ENCODE data around the gene MYCT1. TPM values are rescaled to one million over a fixed set of nuclear protein-coding genes. Genes with fewer than 3 reads are reported as not detected.
"Not testable (repeated sequence)": the region's sequence is repeated elsewhere in the genome, so short reads cannot be mapped to it uniquely, and the experiment has no call there.

MYCT1 gene
- total and polyA plus RNA-seq, 10 donors: 8.8 to 67.4 (median 53.1) TPM

DNA sequence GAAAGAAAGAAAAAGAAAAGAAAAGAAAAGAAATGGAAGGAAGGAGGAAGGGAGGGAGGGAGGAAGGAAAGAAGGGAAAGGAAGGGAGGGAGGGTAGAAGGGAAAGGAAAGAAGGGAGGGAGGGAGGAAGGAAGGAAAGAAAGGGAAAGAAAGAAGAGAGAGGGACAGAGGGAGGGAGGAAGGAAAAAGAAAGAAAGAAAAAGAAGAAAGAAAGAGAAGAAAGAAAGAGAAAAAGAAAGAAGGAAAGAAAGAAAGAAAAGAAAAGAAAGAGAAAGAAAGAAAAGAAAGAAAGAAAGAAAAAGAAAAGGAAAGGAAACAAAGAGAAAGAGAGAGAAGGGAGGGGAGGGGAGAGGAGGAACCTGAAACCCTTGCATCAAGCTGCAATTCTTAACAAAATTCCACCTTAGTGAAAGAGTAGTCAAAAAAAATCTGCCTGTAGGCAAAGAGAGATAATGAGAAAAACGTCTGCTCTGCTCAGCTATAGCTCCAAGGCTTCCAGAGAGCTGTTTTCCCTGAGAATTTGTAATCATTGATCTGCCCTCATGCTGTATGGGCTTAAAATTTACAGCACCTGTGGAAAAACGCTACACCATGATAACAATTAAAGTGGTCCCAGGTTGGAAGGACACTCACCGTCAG, 16.7 kb upstream of the MYCT1 start:
- Histone ChIP-seq H3K9me3 (no peaks in the 10 kb centered on the region), H3K27me3 (replicated peaks in 1 of 7) (no peaks in the 10 kb centered on the region), H3K4me3 (no peak overlapping the region), H3K4me1 (no peaks in the 10 kb centered on the region), H3K27ac (no peak overlapping the region), H3K36me3 (no peaks in the 10 kb centered on the region)
- no peak for DNase-seq
- 42 to 70% (median 56%) methylated on average over 3 of the region's 3 CpGs for WGBS, 5 donors
- intact Hi-C loops (cut with DNase I; ENCODE audit: low total_unique reads): no loop called here
- TF ChIP-seq, protein P1, sequence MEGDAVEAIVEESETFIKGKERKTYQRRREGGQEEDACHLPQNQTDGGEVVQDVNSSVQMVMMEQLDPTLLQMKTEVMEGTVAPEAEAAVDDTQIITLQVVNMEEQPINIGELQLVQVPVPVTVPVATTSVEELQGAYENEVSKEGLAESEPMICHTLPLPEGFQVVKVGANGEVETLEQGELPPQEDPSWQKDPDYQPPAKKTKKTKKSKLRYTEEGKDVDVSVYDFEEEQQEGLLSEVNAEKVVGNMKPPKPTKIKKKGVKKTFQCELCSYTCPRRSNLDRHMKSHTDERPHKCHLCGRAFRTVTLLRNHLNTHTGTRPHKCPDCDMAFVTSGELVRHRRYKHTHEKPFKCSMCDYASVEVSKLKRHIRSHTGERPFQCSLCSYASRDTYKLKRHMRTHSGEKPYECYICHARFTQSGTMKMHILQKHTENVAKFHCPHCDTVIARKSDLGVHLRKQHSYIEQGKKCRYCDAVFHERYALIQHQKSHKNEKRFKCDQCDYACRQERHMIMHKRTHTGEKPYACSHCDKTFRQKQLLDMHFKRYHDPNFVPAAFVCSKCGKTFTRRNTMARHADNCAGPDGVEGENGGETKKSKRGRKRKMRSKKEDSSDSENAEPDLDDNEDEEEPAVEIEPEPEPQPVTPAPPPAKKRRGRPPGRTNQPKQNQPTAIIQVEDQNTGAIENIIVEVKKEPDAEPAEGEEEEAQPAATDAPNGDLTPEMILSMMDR (IDR thresholded peaks at IDR 0.05 in 8 of 11, conservative IDR thresholded peaks at IDR 0.05 in 3 of 11): no peak

DNA sequence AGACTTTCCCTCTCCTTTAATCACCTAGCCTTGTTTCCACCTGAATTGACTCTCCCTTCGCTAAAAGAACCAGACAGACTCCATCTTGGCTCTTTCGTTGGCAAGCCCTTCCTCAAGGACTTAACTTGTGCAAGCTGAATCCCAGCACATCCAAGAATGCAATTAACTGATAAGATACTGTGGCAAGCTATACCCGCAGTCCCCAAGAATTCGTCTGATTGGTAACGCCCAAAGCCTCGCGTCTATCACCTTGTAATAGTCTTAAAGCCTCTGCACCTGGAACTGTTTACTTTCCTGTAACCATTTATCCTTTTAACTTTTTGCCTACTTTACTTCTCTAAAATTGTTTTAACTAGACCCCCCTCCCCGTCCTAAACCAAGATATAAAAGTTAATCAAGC, 15.6 kb upstream of the MYCT1 start:
- Histone ChIP-seq H3K27ac (no peak overlapping the region), H3K27me3 (replicated peaks in 1 of 7) (no peaks in the 10 kb centered on the region), H3K9me3 (no peaks in the 10 kb centered on the region), H3K4me3 (no peak overlapping the region), H3K4me1 (no peaks in the 10 kb centered on the region), H3K36me3 (no peaks in the 10 kb centered on the region)
- TF ChIP-seq POLR2A (IDR thresholded peaks at IDR 0.05): no peak
- TF ChIP-seq, protein P1 (IDR thresholded peaks at IDR 0.05 in 8 of 11, conservative IDR thresholded peaks at IDR 0.05 in 3 of 11): no peak
- no peak for TF ChIP-seq POLR2AphosphoS5 (IDR thresholded peaks at IDR 0.05)
- intact Hi-C loops (cut with DNase I; ENCODE audit: low total_unique reads): no loop called here
- DNase-seq: no peak
- 82 to 88% (median 84%) methylated on average over 8 of the region's 8 CpGs for WGBS, 5 donors

DNA sequence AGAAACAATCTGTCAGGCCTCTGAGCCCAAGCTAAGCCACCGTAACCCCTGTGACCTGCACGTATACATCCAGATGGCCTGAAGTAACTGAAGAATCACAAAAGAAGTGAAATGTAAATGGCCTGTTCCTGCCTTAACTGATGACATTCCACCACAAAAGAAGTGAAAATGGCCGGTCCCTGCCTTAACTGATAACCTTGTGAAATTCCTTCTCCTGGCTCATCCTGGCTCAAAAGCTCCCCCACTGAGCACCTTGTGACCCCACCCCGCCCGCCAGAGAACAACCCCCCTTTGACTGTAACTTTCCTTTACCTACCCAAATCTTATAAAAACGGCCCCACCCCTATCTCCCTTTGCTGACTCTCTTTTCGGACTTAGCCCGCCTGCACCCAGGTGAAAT, 14.8 kb upstream of the MYCT1 start:
- intact Hi-C loops (cut with DNase I; ENCODE audit: low total_unique reads); H3K4me1 ChIP-seq; H3K9me3 ChIP-seq; H3K4me3 ChIP-seq; H3K36me3 ChIP-seq; H3K27me3 ChIP-seq (replicated peaks in 1 of 7); DNase-seq; H3K27ac ChIP-seq: not testable (repeated sequence)
- 72 to 85% (median 79%) methylated on average over 8 of the region's 8 CpGs for WGBS, 5 donors

DNA sequence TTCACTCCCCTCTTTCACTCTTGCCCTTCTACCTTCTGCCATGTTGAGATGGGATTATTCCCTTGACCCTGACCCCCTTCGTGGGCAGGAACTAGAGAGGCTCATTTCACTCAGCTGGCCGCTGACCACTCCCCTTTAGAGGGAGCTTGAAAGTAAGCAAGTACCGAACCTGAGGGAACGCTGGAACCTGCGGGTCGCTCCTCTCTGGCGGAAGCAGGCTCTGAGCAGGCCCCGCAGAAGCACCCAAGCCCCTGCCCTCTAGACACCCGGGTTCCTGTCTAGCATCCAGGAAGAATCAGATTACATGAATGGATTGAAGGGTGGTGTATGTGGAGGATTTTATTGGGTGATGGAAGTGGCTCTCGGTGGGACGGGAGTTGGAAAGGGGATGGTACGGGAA, 11.9 kb upstream of the MYCT1 start:
- H3K27me3 ChIP-seq (replicated peaks in 1 of 7): no peaks in the 10 kb centered on the region
- H3K36me3 ChIP-seq: no peaks in the 10 kb centered on the region
- no peak for DNase-seq
- TF ChIP-seq POLR2A (IDR thresholded peaks at IDR 0.05): no peak
- TF ChIP-seq POLR2AphosphoS5 (IDR thresholded peaks at IDR 0.05): no peak
- TF ChIP-seq, protein P1 (IDR thresholded peaks at IDR 0.05 in 8 of 11, conservative IDR thresholded peaks at IDR 0.05 in 3 of 11): no peak
- H3K9me3 ChIP-seq: no peaks in the 10 kb centered on the region
- H3K4me3 ChIP-seq: no peak overlapping the region
- intact Hi-C loops (cut with DNase I; ENCODE audit: low total_unique reads): no loop called here
- no peaks in the 10 kb centered on the region for H3K4me1 ChIP-seq
- H3K27ac ChIP-seq: no peak overlapping the region
- 93 to 95% (median 94%) methylated on average over 12 of the region's 12 CpGs for WGBS, 5 donors
